Activated naive CD4-positive, alpha-beta T cell treated with anti-CD3 and anti-CD28 coated beads, Interleukin-2, amount 50 U/mL, for 72 hours (primary cell): ENCODE data around the gene PFDN4. TPM values are rescaled to one million over a fixed set of nuclear protein-coding genes. Genes with fewer than 3 reads are reported as not detected.

Experiments used
- ATAC-seq, 2 donors: fragments of 150-1000 bp; cut with Tn5 transposase; 2 replicates each; pipeline ENCODE4 v1.10.0; 2021; ENCODE audit warnings: mild to moderate bottlenecking in 2 of 2, moderate library complexity in 2 of 2
- DNase-seq, 2 donors: peaks; one replicate each; pipeline ENCODE4 v3.0.0; 2021 to 2022; ENCODE audit warnings: low spot score in 2 of 2
- H3K27ac Mint-ChIP-seq, 2 donors: one replicate each; pipeline ENCODE4 v1.8.0; 2022; ENCODE audit warnings: mild to moderate bottlenecking in 2 of 2, mixed read lengths in 2 of 2
- H3K36me3 Mint-ChIP-seq, 2 donors: one replicate each; pipeline ENCODE4 v1.8.0; 2022; ENCODE audit warnings: mixed read lengths in 2 of 2
- H3K9me3 Mint-ChIP-seq, 2 donors: one replicate each; pipeline ENCODE4 v1.8.0; 2022; ENCODE audit warnings: mixed read lengths in 2 of 2
- total RNA-seq, 2 donors: library from RNA; stranded (reverse); gene quantifications; one replicate each; pipeline ENCODE4 v1.2.3, GENCODE V29; 2022

Gene PFDN4
- total RNA-seq: 10 to 100 TPM; 52.0 to 62.1 TPM

GRCh38 chr20:54207743-54208547 lies at the start of gene PFDN4:
Gene PFDN4, plus strand, starts transcription at chr20:54208087. Its CDS starts 14 bp downstream, at chr20:54208101.
- H3K36me3 Mint-ChIP-seq: peaks cover 6 to 24% of the 10 kb centered on the region in 2 donors
- ATAC-seq: peak; percentile 88 to 95
- peak; percentile 84 to 91 for DNase-seq
- no peaks in the 10 kb centered on the region for H3K9me3 Mint-ChIP-seq
- H3K27ac Mint-ChIP-seq: peak within 1 kb of the TSS; percentile 96 to 100

DNA sequence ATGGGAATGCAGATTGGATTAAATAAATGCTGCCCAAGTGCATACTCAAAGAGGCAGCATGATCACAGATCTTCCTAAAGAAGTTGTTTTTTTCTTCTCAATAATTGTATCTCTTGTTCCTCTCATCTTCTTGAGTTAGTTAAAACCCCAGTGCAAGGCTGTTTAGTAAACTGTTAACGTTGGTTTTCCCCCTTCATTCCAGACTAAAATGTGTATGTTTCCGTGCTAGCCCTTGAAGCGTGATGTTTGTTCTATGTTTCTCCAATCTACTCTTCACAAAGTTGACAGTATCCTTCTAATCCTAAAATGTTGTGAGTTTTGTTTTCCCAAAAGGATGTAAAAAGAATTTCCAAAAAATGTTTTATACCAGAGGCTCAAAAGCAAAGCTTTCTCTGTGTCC lies 49.7 kb upstream of the PFDN4 start:
- no peak overlapping the region for H3K27ac Mint-ChIP-seq
- no peaks in the 10 kb centered on the region for H3K9me3 Mint-ChIP-seq
- ATAC-seq: no peak
- no peak for DNase-seq
- H3K36me3 Mint-ChIP-seq: no peaks in the 10 kb centered on the region

GRCh38 chr20:54158856-54159418 lies 49.0 kb upstream of the PFDN4 start:
- Mint-ChIP-seq H3K36me3 (no peaks in the 10 kb centered on the region), H3K27ac (no peak overlapping the region), H3K9me3 (no peaks in the 10 kb centered on the region)
- no peak for DNase-seq
- no peak for ATAC-seq

DNA sequence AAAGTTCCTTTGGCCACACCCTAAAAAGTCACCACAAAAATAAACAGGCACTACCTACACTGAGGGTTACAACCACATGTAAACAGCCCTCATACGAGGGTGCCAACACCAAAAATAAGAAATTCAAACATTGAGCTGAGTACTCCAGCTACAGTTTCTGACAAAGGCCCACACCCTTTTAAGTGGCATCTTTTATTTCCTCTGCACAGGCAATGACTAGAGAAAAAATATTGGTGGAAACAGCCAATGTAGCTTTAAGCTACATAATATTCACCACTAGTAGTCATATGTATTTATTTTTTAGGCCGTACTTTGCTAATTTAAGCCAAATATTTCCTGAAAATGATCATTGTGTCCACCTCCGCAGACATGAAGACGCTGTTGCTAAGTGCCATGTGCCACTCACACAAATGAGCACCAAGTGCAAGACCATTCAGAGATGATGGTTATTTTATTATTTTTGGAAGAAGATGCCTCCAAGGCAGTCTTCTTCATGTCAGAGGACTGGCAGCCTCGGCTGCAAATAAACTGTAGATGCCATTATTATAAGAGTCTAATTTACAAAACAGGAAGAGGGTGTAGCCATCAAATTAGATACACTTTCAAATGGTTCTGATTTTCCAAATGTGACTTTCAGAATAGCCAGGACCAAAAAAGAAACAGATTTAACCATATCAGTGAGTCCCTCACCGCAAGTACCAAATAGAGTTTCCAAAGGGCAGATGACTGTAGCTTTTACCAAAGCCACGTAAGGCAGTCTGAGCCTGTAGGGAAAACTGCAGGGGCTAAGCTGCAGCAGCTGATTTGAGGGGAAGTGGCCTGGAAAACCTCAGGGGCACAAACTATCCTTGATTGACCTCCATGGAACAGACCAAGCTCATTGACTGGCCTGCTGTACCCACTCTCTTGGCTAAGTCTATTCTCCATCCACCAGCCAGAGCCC lies 47.6 kb upstream of the PFDN4 start:
- Mint-ChIP-seq H3K27ac (no peak overlapping the region), H3K9me3 (no peaks in the 10 kb centered on the region), H3K36me3 (no peaks in the 10 kb centered on the region)
- ATAC-seq: no peak
- no peak for DNase-seq

DNA sequence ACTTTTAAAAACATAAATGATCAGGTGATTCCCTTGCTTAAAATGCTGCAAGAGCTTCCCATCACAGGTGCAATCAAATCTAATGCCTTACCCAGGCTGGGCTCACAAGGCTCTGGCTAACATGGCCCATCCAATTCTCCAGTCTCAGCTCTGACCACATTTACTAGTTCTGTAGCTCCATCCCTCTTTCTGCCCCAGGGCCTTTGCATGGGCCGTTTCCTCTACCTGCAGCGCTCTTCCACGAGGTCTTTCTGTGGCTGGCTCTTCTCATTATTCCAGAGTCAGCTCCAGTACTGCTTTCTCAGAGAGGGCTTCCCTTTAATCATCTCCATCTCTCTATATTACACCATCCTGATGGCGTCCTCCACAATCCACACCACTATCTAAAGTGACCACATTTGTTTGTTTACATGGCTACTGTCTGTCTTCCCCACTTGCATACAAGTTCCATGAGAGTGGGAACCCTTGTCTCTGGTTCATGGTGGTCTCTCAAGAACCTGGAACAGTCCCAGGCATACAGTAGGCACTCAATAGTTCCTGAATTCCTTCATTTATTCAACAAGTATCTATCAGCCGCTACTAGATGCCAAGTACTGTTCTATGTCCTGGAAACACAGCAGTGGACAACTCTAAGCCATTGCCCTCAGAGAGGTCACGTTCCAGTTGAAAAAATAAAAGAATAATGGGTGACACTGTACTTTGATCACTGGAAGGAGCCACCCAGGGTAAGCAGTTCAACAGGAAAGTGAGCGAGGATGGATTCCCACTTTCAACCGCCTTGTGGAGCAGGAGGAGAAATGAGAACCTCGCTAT lies 46.7 kb upstream of the PFDN4 start:
- no peak for ATAC-seq
- H3K9me3 Mint-ChIP-seq: no peaks in the 10 kb centered on the region
- no peaks in the 10 kb centered on the region for H3K36me3 Mint-ChIP-seq
- no peak for DNase-seq
- no peak overlapping the region for H3K27ac Mint-ChIP-seq

- no peak overlapping the region for H3K27ac Mint-ChIP-seq
- ATAC-seq: no peak
- no peaks in the 10 kb centered on the region for H3K9me3 Mint-ChIP-seq
- DNase-seq: no peak
- H3K36me3 Mint-ChIP-seq: no peaks in the 10 kb centered on the region
These were observed 46.1 kb upstream of the PFDN4 start for GRCh38 chr20:54161821-54162149.

GRCh38 chr20:54162378-54163009 lies 45.4 kb upstream of the PFDN4 start:
- no peaks in the 10 kb centered on the region for H3K9me3 Mint-ChIP-seq
- H3K36me3 Mint-ChIP-seq: no peaks in the 10 kb centered on the region
- DNase-seq (no peak), ATAC-seq (no peak)
- no peak overlapping the region for H3K27ac Mint-ChIP-seq

DNA sequence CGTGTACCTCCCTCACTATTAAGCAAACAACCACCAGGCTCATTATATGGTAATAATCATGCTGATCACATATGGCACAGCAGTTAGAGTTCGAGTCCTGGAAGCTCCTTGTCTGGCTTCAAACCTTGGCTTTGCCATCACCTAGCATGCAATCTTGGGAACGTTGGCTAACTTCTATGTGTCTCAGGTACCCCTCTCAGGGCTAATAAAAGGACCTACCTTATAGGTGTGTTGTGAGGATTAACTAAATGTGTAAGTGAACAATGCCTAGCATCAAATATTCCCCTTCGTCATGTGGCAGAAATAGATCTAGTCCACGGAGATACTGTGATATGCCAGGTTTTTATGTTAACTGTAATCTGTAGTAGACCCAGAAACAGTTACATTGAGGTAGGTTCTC lies 44.5 kb upstream of the PFDN4 start:
- H3K27ac Mint-ChIP-seq: no peak overlapping the region

GRCh38 chr20:54165014-54165413 lies 42.9 kb upstream of the PFDN4 start:
- H3K9me3 Mint-ChIP-seq: no peaks in the 10 kb centered on the region
- ATAC-seq: no peak
- no peak overlapping the region for H3K27ac Mint-ChIP-seq
- no peak for DNase-seq
- no peaks in the 10 kb centered on the region for H3K36me3 Mint-ChIP-seq

More for the DNA sequence above, 44.5 kb upstream of the PFDN4 start:
- no peak for DNase-seq
- H3K36me3 Mint-ChIP-seq: no peaks in the 10 kb centered on the region
- no peak for ATAC-seq
- no peaks in the 10 kb centered on the region for H3K9me3 Mint-ChIP-seq

- ATAC-seq: no peak
These were observed 42.1 kb upstream of the PFDN4 start for GRCh38 chr20:54165803-54166202.

GRCh38 chr20:54166987-54167662 lies 40.8 kb upstream of the PFDN4 start:
- Mint-ChIP-seq H3K9me3 (no peaks in the 10 kb centered on the region), H3K27ac (no peak overlapping the region), H3K36me3 (no peaks in the 10 kb centered on the region)
- ATAC-seq (no peak), DNase-seq (no peak)

More at GRCh38 chr20:54165803-54166202, 42.1 kb upstream of the PFDN4 start:
- Mint-ChIP-seq H3K36me3 (no peaks in the 10 kb centered on the region), H3K27ac (no peak overlapping the region), H3K9me3 (no peaks in the 10 kb centered on the region)
- no peak for DNase-seq

GRCh38 chr20:54167909-54168872 lies 39.7 kb upstream of the PFDN4 start:
- H3K9me3 Mint-ChIP-seq: no peaks in the 10 kb centered on the region
- ATAC-seq (no peak), DNase-seq (no peak)
- no peaks in the 10 kb centered on the region for H3K36me3 Mint-ChIP-seq
- H3K27ac Mint-ChIP-seq: peak overlapping the region in 1 of 2 donors; percentile 19

- ATAC-seq (no peak), DNase-seq (no peak)
- no peaks in the 10 kb centered on the region for H3K9me3 Mint-ChIP-seq
- no peak overlapping the region for H3K27ac Mint-ChIP-seq
- no peaks in the 10 kb centered on the region for H3K36me3 Mint-ChIP-seq
These were observed 38.7 kb upstream of the PFDN4 start for GRCh38 chr20:54168961-54169862.

- no peak overlapping the region for H3K27ac Mint-ChIP-seq
- ATAC-seq: no peak
- peaks cover 0 to 5% of the 10 kb centered on the region in 2 donors for H3K36me3 Mint-ChIP-seq
- H3K9me3 Mint-ChIP-seq: no peaks in the 10 kb centered on the region
- no peak for DNase-seq
These were observed 37.8 kb upstream of the PFDN4 start for GRCh38 chr20:54170026-54170471.
